ENCODE data around the gene PAK5.

DNA sequence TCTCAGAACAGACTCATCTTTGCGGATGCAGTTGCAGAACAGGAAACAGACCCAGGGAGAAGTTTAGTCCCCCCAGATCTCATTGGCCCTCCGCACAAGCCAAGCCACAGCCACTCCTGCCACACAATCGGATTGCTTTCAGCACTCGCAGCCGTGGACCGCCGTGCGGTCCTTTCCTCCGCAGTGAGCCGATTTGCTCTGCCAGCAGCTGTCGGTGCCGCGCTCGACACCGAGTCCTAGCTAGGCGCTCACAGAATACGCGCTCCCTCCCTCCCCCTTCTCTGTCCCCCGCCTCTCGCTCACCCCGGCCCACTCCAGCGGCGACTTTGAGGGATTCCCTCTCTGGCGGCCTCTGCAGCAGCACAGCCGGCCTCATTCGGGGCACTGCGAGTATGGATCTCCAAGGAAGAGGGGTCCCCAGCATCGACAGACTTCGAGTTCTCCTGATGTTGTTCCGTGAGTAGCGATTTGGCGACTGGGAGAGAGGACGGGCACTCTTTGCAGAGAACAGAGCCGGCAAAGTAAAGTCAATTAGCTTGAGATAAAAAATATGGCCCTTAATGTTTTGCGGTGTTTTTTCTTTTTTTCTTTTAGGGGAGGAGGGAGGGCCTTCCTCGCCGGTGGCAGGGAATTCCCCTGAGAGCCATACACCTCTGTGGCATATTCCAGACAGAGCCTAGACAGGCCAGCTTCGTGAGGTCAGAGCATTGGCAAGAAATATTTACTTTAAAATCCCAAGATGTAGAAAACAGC, 324.2 kb downstream of the PAK5 start, which contains the start of gene LAMP5:
- TF ChIP-seq CTCF (IDR thresholded peaks at IDR 0.05) (no peak), POLR2A (IDR thresholded peaks at IDR 0.05) (no peak)

Measured in uterus (tissue), 2 donors.